ENCODE results near the gene PDE4DIP.
"Not testable (repeated sequence)": the region's sequence is repeated elsewhere in the genome, so short reads cannot be mapped to it uniquely, and the experiment has no call there.

DNA sequence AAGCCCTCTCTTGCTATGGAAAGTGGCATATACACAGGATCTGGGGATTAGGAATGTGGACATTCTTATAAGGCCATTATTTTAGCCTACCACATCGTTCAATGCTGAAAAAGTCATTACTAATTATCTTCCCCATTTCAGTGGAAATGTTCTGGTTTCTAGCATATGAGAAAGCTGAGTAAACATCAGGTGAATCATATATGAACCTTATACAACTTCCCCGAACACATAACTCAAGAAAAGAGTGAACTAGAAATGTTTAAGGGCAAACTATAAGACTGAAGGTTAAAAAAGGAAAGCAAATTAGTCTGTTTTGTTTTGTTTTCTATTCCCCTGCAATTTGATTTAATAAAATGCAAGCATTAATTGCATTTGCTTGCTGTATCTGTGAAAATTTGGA is 6.1 kb downstream of the PDE4DIP start:
- not testable (repeated sequence) for TF ChIP-seq CTCF, POLR2AphosphoS5, EP300, POLR2A (IDR thresholded peaks at IDR 0.05)

Measured in upper lobe of left lung (tissue), 4 donors.